PC-3 (cell line): ENCODE measurements around the gene TNKS1BP1.

Source experiments
- EZH2 ChIP-seq: fragments of 300-600 bp; sonication (generic); IDR thresholded peaks from one replicate; pipeline ENCODE4 v1.6.1; 2017; ENCODE audit warnings: antibody characterized with exemption, mild to moderate bottlenecking, low read length; ENCODE audit not compliant: unreplicated experiment
- TF ChIP-seq, protein P1 (sequence below): fragments of 300-600 bp; sonication (generic); conservative IDR thresholded peaks from 2 replicates; pipeline ENCODE4 v1.5.1; 2017; ENCODE audit warnings: antibody characterized with exemption, low read depth, mild to moderate bottlenecking, low read length

GRCh38 chr11:57363131-57364080 lies 38.7 kb upstream of the TNKS1BP1 start:
- TF ChIP-seq EZH2 = no peak
- TF ChIP-seq, protein P1, sequence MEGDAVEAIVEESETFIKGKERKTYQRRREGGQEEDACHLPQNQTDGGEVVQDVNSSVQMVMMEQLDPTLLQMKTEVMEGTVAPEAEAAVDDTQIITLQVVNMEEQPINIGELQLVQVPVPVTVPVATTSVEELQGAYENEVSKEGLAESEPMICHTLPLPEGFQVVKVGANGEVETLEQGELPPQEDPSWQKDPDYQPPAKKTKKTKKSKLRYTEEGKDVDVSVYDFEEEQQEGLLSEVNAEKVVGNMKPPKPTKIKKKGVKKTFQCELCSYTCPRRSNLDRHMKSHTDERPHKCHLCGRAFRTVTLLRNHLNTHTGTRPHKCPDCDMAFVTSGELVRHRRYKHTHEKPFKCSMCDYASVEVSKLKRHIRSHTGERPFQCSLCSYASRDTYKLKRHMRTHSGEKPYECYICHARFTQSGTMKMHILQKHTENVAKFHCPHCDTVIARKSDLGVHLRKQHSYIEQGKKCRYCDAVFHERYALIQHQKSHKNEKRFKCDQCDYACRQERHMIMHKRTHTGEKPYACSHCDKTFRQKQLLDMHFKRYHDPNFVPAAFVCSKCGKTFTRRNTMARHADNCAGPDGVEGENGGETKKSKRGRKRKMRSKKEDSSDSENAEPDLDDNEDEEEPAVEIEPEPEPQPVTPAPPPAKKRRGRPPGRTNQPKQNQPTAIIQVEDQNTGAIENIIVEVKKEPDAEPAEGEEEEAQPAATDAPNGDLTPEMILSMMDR = no peak
